Karpas-422 (cell line): ENCODE data around the gene FADS2. TPM values are rescaled to one million over a fixed set of nuclear protein-coding genes. Genes with fewer than 3 reads are reported as not detected.
A peak's percentile ranks its signal among the peaks of the same experiment; 100 is the strongest.

Experiments used
- DNase-seq: peaks from one replicate; pipeline ENCODE4 v3.0.0-alpha.2; 2015
- H2AFZ ChIP-seq: fragments of 200-600 bp; sonication (generic); 2 replicates; pipeline ENCODE4 v1.6.1; 2014; ENCODE audit warnings: antibody characterized with exemption, low read length, mixed read lengths
- H3K27ac ChIP-seq: fragments of 200-600 bp; sonication (generic); 2 replicates; pipeline ENCODE4 v1.5.1; 2014; ENCODE audit warnings: mild to moderate bottlenecking, low read length, moderate library complexity
- H3K27me3 ChIP-seq: fragments of 200-600 bp; sonication (generic); 2 replicates; pipeline ENCODE4 v1.6.1; 2014; ENCODE audit warnings: low read length, mixed read lengths
- H3K36me3 ChIP-seq: fragments of 200-600 bp; sonication (generic); 2 replicates; pipeline ENCODE4 v1.6.1; 2014; ENCODE audit warnings: low read length, mixed read lengths; ENCODE audit not compliant: insufficient read depth
- H3K4me1 ChIP-seq: fragments of 200-600 bp; sonication (generic); 2 replicates; pipeline ENCODE4 v1.6.1; 2014; ENCODE audit warnings: mild to moderate bottlenecking, low read length, mixed read lengths
- H3K4me2 ChIP-seq: fragments of 200-600 bp; sonication (generic); 2 replicates; pipeline ENCODE4 v1.6.1; 2014; ENCODE audit warnings: low read length, low read depth, mild to moderate bottlenecking; ENCODE audit not compliant: poor library complexity, severe bottlenecking
- H3K4me3 ChIP-seq: fragments of 200-600 bp; sonication (generic); 2 replicates; pipeline ENCODE4 v1.5.1; 2014; ENCODE audit warnings: mild to moderate bottlenecking, antibody characterized with exemption, low read length, mixed read lengths
- H3K79me2 ChIP-seq: fragments of 200-600 bp; sonication (generic); 2 replicates; pipeline ENCODE4 v1.6.1; 2014; ENCODE audit warnings: mild to moderate bottlenecking, low read length, mixed read lengths
- H3K9ac ChIP-seq: fragments of 200-600 bp; sonication (generic); 2 replicates; pipeline ENCODE4 v1.6.0; 2014; ENCODE audit warnings: low read length
- H3K9me2 ChIP-seq: fragments of 200-600 bp; sonication (generic), shearing (Covaris generic); replicated peaks from 2 replicates; pipeline ENCODE4 v1.6.0; 2014; ENCODE audit warnings: mild to moderate bottlenecking, low read length, moderate library complexity; ENCODE audit not compliant: insufficient read depth
- H3K9me3 ChIP-seq: fragments of 300-700, 200-600 bp; sonication (generic); 2 replicates; pipeline ENCODE4 v1.6.1; 2014; ENCODE audit warnings: low read length, mixed read lengths
- H4K20me1 ChIP-seq: fragments of 200-600 bp; sonication (generic); 2 replicates; pipeline ENCODE4 v1.6.1; 2014; ENCODE audit warnings: mild to moderate bottlenecking, antibody characterized with exemption, low read length, low read depth; ENCODE audit not compliant: insufficient read depth
- total RNA-seq: library from RNA; depleted of rRNA; stranded (reverse); fragments of >200 nt; shearing (Covaris generic); gene quantifications from 2 replicates; pipeline ENCODE4 v1.2.3, GENCODE V29; 2014; ENCODE audit warnings: low replicate concordance

The FADS2 gene
- total RNA-seq, 1 experiment from 2014 or later, result 75.7 TPM

- Histone ChIP-seq H3K36me3 (no peaks in the 10 kb centered on the region), H3K27ac (no peak overlapping the region), H4K20me1 (no peaks in the 10 kb centered on the region), H3K4me1 (peaks cover 22% of the 10 kb centered on the region), H3K27me3 (no peaks in the 10 kb centered on the region), H3K4me3 (no peak overlapping the region), H3K79me2 (peaks cover 2% of the 10 kb centered on the region; the same call in 1 of the 2 replicates), H3K4me2 (no peak overlapping the region), H3K9me2 (no peaks in the 10 kb centered on the region), H3K9ac (no peak overlapping the region), H2AFZ (no peak overlapping the region), H3K9me3 (no peaks in the 10 kb centered on the region)
- no peak for DNase-seq
Observed at GRCh38 chr11:61820174-61820573, 7.9 kb upstream of the FADS2 start.

DNA sequence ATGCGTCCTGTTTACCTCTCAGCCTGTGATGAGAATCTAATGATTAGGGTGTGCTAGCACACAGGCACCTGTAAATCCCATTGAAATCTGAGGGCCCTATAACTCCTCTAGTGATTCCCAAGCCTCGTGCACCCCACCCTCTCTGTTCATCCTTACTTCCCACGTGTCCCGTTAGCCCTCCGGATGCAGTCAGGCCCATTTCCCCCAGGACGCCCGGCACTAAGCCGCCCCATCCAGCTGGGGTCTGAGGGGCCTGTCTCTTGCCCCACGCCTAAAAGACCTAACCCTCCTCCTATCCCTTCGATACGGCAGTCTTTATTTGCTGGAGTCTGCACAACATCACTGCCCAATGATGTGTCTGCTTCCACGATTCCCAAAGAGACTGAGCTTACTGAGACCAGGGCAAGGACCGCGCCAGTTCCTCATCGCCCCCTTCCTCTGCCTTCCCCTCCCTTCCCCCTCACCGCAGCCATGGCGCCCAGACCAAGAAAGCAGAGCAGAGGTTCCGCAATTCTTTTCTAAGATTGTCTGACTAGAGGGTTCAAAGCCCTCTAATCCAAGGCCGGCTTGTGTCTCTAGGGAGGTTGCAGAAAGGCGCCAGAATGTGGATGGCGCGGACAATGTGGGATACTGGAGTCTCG is 1.1 kb upstream of the FADS2 start:
- H3K27ac ChIP-seq, result peak overlapping the region; percentile 97

DNA sequence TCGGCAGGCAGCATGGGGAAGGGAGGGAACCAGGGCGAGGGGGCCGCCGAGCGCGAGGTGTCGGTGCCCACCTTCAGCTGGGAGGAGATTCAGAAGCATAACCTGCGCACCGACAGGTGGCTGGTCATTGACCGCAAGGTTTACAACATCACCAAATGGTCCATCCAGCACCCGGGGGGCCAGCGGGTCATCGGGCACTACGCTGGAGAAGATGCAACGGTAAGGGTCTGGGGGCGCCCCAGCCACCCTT is 204 bp downstream of the FADS2 start:
- Histone ChIP-seq H2AFZ (no peak overlapping the region), H3K4me3 (peak overlapping the region; percentile 75), H3K9me3 (no peaks in the 10 kb centered on the region), H3K9me2 (no peaks in the 10 kb centered on the region), H4K20me1 (no peaks in the 10 kb centered on the region; the same call in 1 of the 2 replicates), H3K27ac (peak overlapping the region; percentile 97), H3K79me2 (peaks cover 32% of the 10 kb centered on the region), H3K4me1 (peaks cover 48% of the 10 kb centered on the region), H3K4me2 (peak overlapping the region; percentile 80), H3K9ac (peak overlapping the region; percentile 97), H3K36me3 (no peaks in the 10 kb centered on the region), H3K27me3 (no peaks in the 10 kb centered on the region)
- no peak for DNase-seq

More for the DNA sequence above, 1.1 kb upstream of the FADS2 start:
- Histone ChIP-seq H3K9me2 (no peaks in the 10 kb centered on the region), H3K4me3 (peak overlapping the region; percentile 75), H3K27me3 (no peaks in the 10 kb centered on the region), H3K79me2 (peaks cover 32% of the 10 kb centered on the region), H4K20me1 (no peaks in the 10 kb centered on the region), H3K9ac (peak overlapping the region; percentile 97), H3K36me3 (no peaks in the 10 kb centered on the region), H3K9me3 (no peaks in the 10 kb centered on the region), H3K4me1 (peaks cover 35% of the 10 kb centered on the region), H3K4me2 (peak overlapping the region; percentile 80), H2AFZ (no peak overlapping the region)
- peak; percentile 79 for DNase-seq

- Histone ChIP-seq H4K20me1 (no peaks in the 10 kb centered on the region; the same call in 1 of the 2 replicates), H3K4me2 (peak overlapping the region; percentile 80), H3K4me1 (peaks cover 53% of the 10 kb centered on the region), H3K79me2 (peaks cover 32% of the 10 kb centered on the region), H3K27me3 (no peaks in the 10 kb centered on the region), H3K36me3 (no peaks in the 10 kb centered on the region), H3K27ac (peak overlapping the region; percentile 97), H3K9ac (peak overlapping the region; percentile 97), H3K4me3 (peak overlapping the region; percentile 75), H3K9me2 (no peaks in the 10 kb centered on the region), H2AFZ (no peak overlapping the region), H3K9me3 (no peaks in the 10 kb centered on the region)
- DNase-seq, result peak; percentile 72
Observed at GRCh38 chr11:61828629-61829407, 718 bp downstream of the FADS2 start.

DNA sequence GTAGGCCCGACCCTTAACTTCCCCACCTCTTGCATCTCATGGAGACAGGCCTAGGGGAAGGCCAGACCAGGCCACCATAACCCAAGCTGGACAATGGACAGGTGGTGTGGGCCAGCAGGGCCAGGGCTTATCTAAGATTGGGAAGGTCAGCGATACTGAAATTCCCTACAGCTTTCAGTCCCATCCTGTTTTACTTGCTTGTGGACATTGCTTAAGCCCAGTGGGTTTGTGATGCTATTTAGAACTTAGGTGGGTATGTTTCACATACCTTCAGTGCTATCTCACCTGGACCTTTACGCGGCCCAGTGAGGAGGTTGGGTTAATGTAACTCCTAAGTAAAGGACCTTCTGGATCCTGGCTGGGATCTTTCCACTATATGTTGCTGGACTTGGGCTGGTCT is 1.7 kb downstream of the FADS2 start:
- Histone ChIP-seq H3K9ac (peak overlapping the region; percentile 97), H3K27me3 (no peaks in the 10 kb centered on the region), H3K4me2 (peak overlapping the region; percentile 80), H2AFZ (no peak overlapping the region), H3K27ac (peak overlapping the region; percentile 97), H3K36me3 (no peaks in the 10 kb centered on the region), H3K79me2 (peaks cover 32% of the 10 kb centered on the region), H3K4me1 (peaks cover 63% of the 10 kb centered on the region), H4K20me1 (no peaks in the 10 kb centered on the region; the same call in 1 of the 2 replicates), H3K9me2 (no peaks in the 10 kb centered on the region), H3K9me3 (no peaks in the 10 kb centered on the region), H3K4me3 (peak overlapping the region; percentile 75)
- DNase-seq, result no peak

- H3K79me2 ChIP-seq, result peaks cover 37% of the 10 kb centered on the region
- H2AFZ ChIP-seq, result no peak overlapping the region
- H3K4me1 ChIP-seq, result peaks cover 70% of the 10 kb centered on the region
- H3K9ac ChIP-seq, result peak overlapping the region; percentile 97
- H3K4me2 ChIP-seq, result peak overlapping the region; percentile 80
- H3K9me2 ChIP-seq, result no peaks in the 10 kb centered on the region
- no peak for DNase-seq
- no peaks in the 10 kb centered on the region for H3K9me3 ChIP-seq
- no peaks in the 10 kb centered on the region for H3K27me3 ChIP-seq
- peak overlapping the region; percentile 75 for H3K4me3 ChIP-seq
- no peaks in the 10 kb centered on the region; the same call in 1 of the 2 replicates for H4K20me1 ChIP-seq
- peak overlapping the region; percentile 97 for H3K27ac ChIP-seq
- no peaks in the 10 kb centered on the region for H3K36me3 ChIP-seq
Observed at GRCh38 chr11:61830237-61831105, 2.4 kb downstream of the FADS2 start.

GRCh38 chr11:61832207-61832606 is 4.1 kb downstream of the FADS2 start:
- Histone ChIP-seq H3K9me3 (no peaks in the 10 kb centered on the region), H3K4me2 (peak overlapping the region; percentile 80), H4K20me1 (no peaks in the 10 kb centered on the region; the same call in 1 of the 2 replicates), H2AFZ (no peak overlapping the region), H3K36me3 (peaks cover 2% of the 10 kb centered on the region; the same call in 1 of the 2 replicates), H3K27me3 (no peaks in the 10 kb centered on the region), H3K4me3 (peak overlapping the region; percentile 75), H3K27ac (peak overlapping the region; percentile 97), H3K4me1 (peaks cover 65% of the 10 kb centered on the region), H3K79me2 (peaks cover 48% of the 10 kb centered on the region), H3K9me2 (no peaks in the 10 kb centered on the region), H3K9ac (peak overlapping the region; percentile 97)
- no peak for DNase-seq
